Heart left ventricle (tissue), 16 donors: ENCODE data around the gene RFT1. TPM values are rescaled to one million over a fixed set of nuclear protein-coding genes. Genes with fewer than 3 reads are reported as not detected.

Experiments used
- ATAC-seq, 4 donors: fragments of 200-7000 bp; cut with Tn5 transposase; one replicate each; pipeline ENCODE4 v1.9.1; 2020 to 2022; ENCODE audit warnings: moderate library complexity in 4 of 4, mild to moderate bottlenecking in 3 of 4, moderate number of reproducible peaks in 1 of 4
- DNase-seq, 5 donors: peaks; one replicate each; pipeline ENCODE4 v3.0.0-alpha.2; 2020
- H3K27ac ChIP-seq, 12 donors: fragments of 200-600 bp; sonication (generic) in 4 of 12; one replicate each; pipeline versions ENCODE4 v1.5.0 to v1.8.0; 2016 to 2022; ENCODE audit warnings: mild to moderate bottlenecking in 2 of 12
- H3K27me3 ChIP-seq, 9 donors: fragments of 200-600 bp; sonication (generic) in 2 of 9; one replicate each; pipeline versions ENCODE4 v1.5.1 to v1.8.0; 2016 to 2022; ENCODE audit warnings: mild to moderate bottlenecking in 3 of 9
- H3K36me3 ChIP-seq, 9 donors: fragments of 200-600 bp; sonication (generic) in 2 of 9; one replicate each; pipeline versions ENCODE4 v1.5.0 to v1.8.0; 2018 to 2022; ENCODE audit warnings: mild to moderate bottlenecking in 2 of 9
- H3K4me1 ChIP-seq, 12 donors: fragments of 200-600 bp; sonication (generic) in 4 of 12; one replicate each; pipeline versions ENCODE4 v1.5.0 to v1.8.0; 2016 to 2022; ENCODE audit warnings: mild to moderate bottlenecking in 3 of 12
- H3K4me3 ChIP-seq, 12 donors: fragments of 200-600 bp; sonication (generic) in 4 of 12; one replicate each; pipeline versions ENCODE4 v1.5.0 to v1.8.0; 2017 to 2022; ENCODE audit warnings: mild to moderate bottlenecking in 9 of 12, moderate library complexity in 4 of 12
- H3K9me3 ChIP-seq, 12 donors: fragments of 200-600 bp; sonication (generic) in 4 of 12; one replicate each; pipeline versions ENCODE4 v1.5.0 to v1.8.0; 2016 to 2022; ENCODE audit warnings: mild to moderate bottlenecking in 1 of 12
- POLR2A ChIP-seq, 2 donors: fragments of 450-650 bp; IDR thresholded peaks; one replicate each; pipeline ENCODE4 v1.6.1; 2017; ENCODE audit warnings: antibody characterized with exemption in 2 of 2, mild to moderate bottlenecking in 2 of 2, moderate library complexity in 2 of 2
- WGBS, 4 donors: extraction: QIAGEN DNeasy Blood & Tissue Kit in 2 of 4; methylation state at CpG; one replicate each; pipeline versions ENCODE4 v1.1.5 to v1.1.7; 2013 to 2018; 5-methylcytosine and 5-hydroxymethylcytosine counted together
- intact Hi-C, 10 donors: fragments of 100-400 bp; cut with DNase I; formaldehyde crosslinking; loops; one replicate each; pipeline versions ENCODE4 v1.11.1 to v1.14.2; 2022
- polyA plus RNA-seq, 2 donors: library from polyadenylated mRNA; stranded (reverse); fragments of 200-250 nt; gene quantifications; one replicate each; pipeline ENCODE4 v1.2.3, GENCODE V29; 2013
- total RNA-seq, 9 donors: library from RNA; depleted of rRNA in 2 of 9; stranded (reverse); fragments of >200 nt in 2 of 9; fragmentation: NEBNext Ultra II Directional in 3 of 9; extraction: Animal tissue kit (Norgen Biotek cat#: 25700) in 3 of 9; gene quantifications; one replicate each; pipeline versions ENCODE4 v1.1.0 to v1.2.4, GENCODE V29; 2016 to 2023
- TF ChIP-seq, protein P1 (sequence below), 12 donors: fragments of 200-600 bp; sonication (generic) in 4 of 12; IDR thresholded peaks; one replicate each; pipeline versions ENCODE4 v1.5.0 to v1.8.0; 2018 to 2022; ENCODE audit warnings: antibody characterized with exemption in 12 of 12, mild to moderate bottlenecking in 5 of 12
- donor health status: ischemic (EF 13 %, LVEDD 7.1; RV severe dilation, severe dysfunction).
- donor health status: healthy with polysubstance abuse.
- donor health status: DM: no; HTN: yes; CAD: no.
- donor health status: DM: no; HTN: no; CAD: no.
- donor health status: ischemic (EF 25% LVEDD 6.9; RV normal size, moderate dysfunction).
- donor health status: ischemic (EF 25% LVEDD 5.7; RV mildly dilated, moderate dysfunction).
- donor health status: healthy.
- donor health status: DM: yes; HTN: yes; CAD: no.
- donor health status: ischemic (EF 35%, LVEDD 5.7; RV mildly dilated, moderate dysfunction).
- donor health status: nonischemic (EF 11% LVEDD 7.7; RV severe dilation, severe dysfunction).
- donor health status: DM: yes; HTN: yes; CAD: no.
- donor health status: PGD.
- donor health status: ischemic (EF 29% LVEDD 5.4; RV normal size, mild dysfunction).
- donor health status: nonischemic (EF 23%, LVEDD 6.1; RV moderate dilation, normal function).

RFT1 gene
- total and polyA plus RNA-seq, 11 donors: 5.0 to 16.2 (median 8.8) TPM

DNA sequence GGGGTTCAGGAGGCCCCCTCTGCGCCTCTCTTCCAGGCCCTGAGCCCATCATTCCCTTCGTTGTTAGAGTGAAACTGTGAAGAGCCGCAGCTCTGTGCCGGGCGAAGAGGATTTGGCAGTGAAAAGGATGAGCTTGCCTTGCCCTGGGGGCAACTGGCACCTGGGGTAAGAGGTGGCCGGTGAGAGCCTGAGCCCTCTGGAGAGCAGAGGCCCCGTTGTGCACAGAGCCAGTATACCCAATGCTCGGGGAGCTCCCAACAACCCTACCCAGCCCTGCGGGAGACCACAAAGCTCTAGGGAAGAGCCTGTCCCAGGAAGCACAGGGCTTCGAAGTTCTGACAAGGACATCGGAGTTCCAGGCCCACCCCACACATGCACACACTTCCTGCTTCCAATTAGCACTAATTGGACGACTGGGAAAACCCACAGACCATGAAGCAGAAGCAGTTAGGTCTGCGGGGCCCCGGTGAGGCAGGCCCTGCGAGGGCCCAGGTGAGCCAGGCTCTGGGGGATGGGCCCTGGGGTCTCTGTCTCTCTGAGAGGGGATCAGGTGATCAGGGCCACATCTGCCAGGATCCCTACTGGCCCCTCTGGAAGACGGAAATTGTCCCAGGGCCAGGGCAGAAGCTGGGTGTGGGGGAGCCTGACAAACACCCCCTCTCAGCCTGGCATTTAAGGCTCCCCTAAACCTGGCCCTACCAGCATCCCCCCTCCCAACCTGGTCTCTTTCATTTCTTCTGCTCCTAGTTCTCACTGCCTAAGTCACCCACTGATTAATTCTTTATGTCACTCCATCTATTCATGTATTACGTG is 56.5 kb downstream of the RFT1 start:
- no peak for TF ChIP-seq POLR2A (IDR thresholded peaks at IDR 0.05)
- TF ChIP-seq, protein P1, sequence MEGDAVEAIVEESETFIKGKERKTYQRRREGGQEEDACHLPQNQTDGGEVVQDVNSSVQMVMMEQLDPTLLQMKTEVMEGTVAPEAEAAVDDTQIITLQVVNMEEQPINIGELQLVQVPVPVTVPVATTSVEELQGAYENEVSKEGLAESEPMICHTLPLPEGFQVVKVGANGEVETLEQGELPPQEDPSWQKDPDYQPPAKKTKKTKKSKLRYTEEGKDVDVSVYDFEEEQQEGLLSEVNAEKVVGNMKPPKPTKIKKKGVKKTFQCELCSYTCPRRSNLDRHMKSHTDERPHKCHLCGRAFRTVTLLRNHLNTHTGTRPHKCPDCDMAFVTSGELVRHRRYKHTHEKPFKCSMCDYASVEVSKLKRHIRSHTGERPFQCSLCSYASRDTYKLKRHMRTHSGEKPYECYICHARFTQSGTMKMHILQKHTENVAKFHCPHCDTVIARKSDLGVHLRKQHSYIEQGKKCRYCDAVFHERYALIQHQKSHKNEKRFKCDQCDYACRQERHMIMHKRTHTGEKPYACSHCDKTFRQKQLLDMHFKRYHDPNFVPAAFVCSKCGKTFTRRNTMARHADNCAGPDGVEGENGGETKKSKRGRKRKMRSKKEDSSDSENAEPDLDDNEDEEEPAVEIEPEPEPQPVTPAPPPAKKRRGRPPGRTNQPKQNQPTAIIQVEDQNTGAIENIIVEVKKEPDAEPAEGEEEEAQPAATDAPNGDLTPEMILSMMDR (IDR thresholded peaks at IDR 0.05): no peak
- peak in 1 of 4 donors; percentile 2 for ATAC-seq
- 76 to 81% (median 80%) methylated on average over 15 to 17 of the region's 17 CpGs for WGBS, 4 donors
- no peaks in the 10 kb centered on the region for H3K27me3 ChIP-seq
- intact Hi-C loops: loop anchor here (2.0 to 10.0 kb wide), 13 partner anchors 131 to 331 kb away; partner anchors contain the start of genes ITIH1 (in 1 of the 10) and NEK4 (in 1 of the 10)
- H3K4me1 ChIP-seq: peaks cover 0 to 19% (median 12%) of the 10 kb centered on the region in 12 donors
- peak overlapping the region in 9 of 12 donors; percentile 10 to 75 (median 62) for H3K27ac ChIP-seq
- no peaks in the 10 kb centered on the region for H3K36me3 ChIP-seq
- peak overlapping the region in 10 of 12 donors; percentile 49 to 77 (median 67) for H3K4me3 ChIP-seq
- no peaks in the 10 kb centered on the region for H3K9me3 ChIP-seq
- no peak for DNase-seq

DNA sequence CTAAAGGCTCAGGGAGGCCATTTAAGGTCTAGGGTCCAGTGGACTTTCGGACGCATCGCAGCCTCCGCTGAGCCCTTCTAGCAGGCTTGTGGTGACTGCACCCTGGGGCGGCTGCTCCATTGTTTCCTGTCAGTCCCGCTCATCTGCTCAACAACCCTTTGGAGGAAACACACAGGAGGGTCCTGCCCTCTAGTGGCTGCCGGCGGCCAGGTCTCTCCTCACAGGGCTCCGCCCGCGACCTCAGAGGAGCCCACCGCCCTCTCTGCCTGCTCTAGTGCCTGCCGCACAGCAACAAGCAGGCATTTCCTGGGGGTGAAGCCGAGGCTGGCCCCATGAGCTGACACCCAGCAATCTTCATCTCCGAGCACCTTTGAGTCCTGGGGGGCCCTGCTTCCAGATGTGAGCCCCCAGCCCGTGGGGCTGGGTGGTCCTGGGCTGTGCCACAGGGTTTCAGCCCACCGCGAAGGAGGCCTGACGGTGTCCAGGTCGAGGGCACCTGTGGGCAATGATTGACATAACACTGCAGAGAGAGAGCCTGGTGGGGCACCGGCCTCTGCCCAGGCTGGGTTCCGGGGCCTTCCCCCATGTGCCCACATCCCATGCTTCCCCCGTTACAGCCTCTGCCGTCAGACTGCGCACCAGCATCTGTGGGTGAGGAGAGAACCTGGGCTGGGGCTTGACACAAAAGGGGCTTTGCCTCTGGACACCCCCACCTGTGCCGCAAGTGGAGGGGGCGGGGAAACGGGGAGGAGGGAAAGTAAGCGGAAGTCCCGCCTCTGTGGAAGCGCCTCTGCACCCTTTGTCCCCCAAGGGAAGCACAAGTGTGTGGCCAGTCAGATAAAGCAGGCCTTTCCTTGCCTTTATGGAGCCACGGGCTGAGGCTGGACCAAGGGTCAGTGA is 57.3 kb downstream of the RFT1 start:
- Histone ChIP-seq H3K27ac (peak overlapping the region in 10 of 12 donors; percentile 19 to 75 (median 64)), H3K4me1 (peaks cover 0 to 19% (median 12%) of the 10 kb centered on the region in 12 donors), H3K4me3 (peak overlapping the region; percentile 45 to 77 (median 66)), H3K27me3 (no peaks in the 10 kb centered on the region), H3K9me3 (no peaks in the 10 kb centered on the region), H3K36me3 (no peaks in the 10 kb centered on the region)
- ATAC-seq (peak; percentile 92 to 96 (median 94)), DNase-seq (peak; percentile 81 to 93 (median 87))
- WGBS, 4 donors: 10 to 23% (median 14%) methylated on average over 30 to 32 of the region's 32 CpGs
- intact Hi-C loops: loop anchor here (1.0 to 10.0 kb wide), 14 partner anchors 131 to 331 kb away; partner anchors contain the start of genes ITIH1 (in 1 of the 10) and NEK4 (in 1 of the 10)
- TF ChIP-seq, protein P1 (IDR thresholded peaks at IDR 0.05): peak; percentile 91 to 99 (median 93)
- TF ChIP-seq POLR2A (IDR thresholded peaks at IDR 0.05): no peak

DNA sequence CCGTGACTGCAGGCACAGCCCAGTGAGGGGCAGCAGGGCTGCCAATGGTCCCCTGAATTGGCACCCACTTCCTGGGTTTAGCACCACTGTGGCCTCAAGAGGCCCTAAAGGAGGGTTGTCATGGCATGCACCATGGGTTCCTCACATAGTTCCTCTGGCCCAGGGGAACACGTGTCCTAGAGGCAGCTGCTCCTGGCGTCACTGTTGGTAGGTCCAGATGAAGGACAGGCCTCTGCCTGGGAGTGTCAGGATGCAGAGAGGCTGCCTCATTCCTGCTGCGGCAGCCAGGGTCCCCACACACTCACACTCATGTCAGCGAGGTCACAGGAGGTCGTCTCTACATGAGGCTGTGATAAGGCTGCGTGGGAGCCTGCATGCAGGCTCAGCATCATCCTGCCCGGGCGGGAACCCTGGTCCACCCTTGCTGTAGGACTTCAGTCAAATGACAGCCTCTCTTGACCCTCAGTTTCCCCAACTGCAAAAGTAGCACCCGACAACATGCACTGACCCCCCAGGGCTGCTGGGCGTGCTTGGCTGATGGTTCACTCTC is 58.3 kb downstream of the RFT1 start:
- WGBS, 4 donors: 68 to 77% (median 73%) methylated on average over 5 to 11 of the region's 11 CpGs
- ATAC-seq (no peak), DNase-seq (no peak)
- H3K4me3 ChIP-seq: peak overlapping the region in 4 of 12 donors; percentile 60 to 72 (median 66)
- TF ChIP-seq, protein P1 (IDR thresholded peaks at IDR 0.05): no peak
- TF ChIP-seq POLR2A (IDR thresholded peaks at IDR 0.05): no peak
- no peaks in the 10 kb centered on the region for H3K36me3 ChIP-seq
- H3K27ac ChIP-seq: peak overlapping the region in 1 of 12 donors; percentile 71
- intact Hi-C loops: loop anchor here (1.0 to 10.0 kb wide), 14 partner anchors 130 to 330 kb away; partner anchors contain the start of genes ITIH1 (in 1 of the 10) and NEK4 (in 1 of the 10)
- H3K4me1 ChIP-seq: peaks cover 0 to 19% (median 12%) of the 10 kb centered on the region in 12 donors
- no peaks in the 10 kb centered on the region for H3K9me3 ChIP-seq
- no peaks in the 10 kb centered on the region for H3K27me3 ChIP-seq
